Neural cell (in vitro differentiated cells): ENCODE results near the gene GMEB2.

ENCODE experiments used
- CTCF ChIP-seq: fragments of 450-650 bp; IDR thresholded peaks from 2 replicates; pipeline ENCODE4 v1.5.1; 2014; ENCODE audit warnings: antibody characterized with exemption, mild to moderate bottlenecking, moderate library complexity; ENCODE audit not compliant: poor library complexity, severe bottlenecking
- SMC3 ChIP-seq: fragments of 450-650 bp; conservative IDR thresholded peaks from 2 replicates; pipeline ENCODE4 v1.6.1; 2014; ENCODE audit warnings: antibody characterized with exemption, mild to moderate bottlenecking, moderate library complexity; ENCODE audit not compliant: poor library complexity
- TF ChIP-seq, protein P1 (sequence below): IDR thresholded peaks from 2 replicates; pipeline ENCODE4 v1.6.1; 2012; ENCODE audit warnings: borderline replicate concordance

DNA sequence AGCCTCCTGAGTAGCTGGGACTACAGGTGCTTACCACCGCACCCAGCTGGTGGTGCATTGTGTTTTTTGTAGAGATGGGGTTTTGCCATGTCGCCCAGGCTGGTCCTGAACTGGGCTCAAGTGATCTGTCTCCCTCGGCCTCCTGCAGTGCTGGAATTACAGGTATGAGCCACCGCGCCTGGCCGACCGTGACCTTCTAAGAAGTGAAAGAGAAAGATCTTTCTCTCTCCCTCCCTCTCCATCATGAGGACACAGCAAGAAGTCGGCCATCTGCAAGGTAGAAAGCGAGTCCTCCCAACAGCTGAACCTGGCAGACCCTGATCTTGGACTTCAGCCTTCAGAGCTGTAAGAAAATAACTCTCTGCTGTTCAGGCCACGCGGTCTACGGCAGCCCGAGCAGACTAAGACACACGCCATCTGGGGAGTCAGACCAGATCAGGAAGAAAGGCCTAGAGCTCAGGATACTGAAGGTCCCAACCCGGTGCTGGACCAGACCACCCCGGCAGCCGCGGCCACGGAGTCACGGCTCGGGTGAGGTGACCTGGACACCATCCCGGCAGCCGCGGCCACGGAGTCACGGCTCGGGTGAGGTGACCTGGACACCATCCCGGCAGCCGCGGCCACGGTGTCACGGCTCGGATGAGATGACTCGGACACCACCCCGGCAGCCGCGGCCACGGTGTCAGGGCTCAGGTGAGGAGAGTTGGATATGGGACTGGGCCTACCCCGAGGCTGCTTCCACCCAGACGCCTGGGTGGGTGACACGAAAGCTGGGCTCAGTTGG, 9.6 kb downstream of the GMEB2 start:
- TF ChIP-seq, protein P1, sequence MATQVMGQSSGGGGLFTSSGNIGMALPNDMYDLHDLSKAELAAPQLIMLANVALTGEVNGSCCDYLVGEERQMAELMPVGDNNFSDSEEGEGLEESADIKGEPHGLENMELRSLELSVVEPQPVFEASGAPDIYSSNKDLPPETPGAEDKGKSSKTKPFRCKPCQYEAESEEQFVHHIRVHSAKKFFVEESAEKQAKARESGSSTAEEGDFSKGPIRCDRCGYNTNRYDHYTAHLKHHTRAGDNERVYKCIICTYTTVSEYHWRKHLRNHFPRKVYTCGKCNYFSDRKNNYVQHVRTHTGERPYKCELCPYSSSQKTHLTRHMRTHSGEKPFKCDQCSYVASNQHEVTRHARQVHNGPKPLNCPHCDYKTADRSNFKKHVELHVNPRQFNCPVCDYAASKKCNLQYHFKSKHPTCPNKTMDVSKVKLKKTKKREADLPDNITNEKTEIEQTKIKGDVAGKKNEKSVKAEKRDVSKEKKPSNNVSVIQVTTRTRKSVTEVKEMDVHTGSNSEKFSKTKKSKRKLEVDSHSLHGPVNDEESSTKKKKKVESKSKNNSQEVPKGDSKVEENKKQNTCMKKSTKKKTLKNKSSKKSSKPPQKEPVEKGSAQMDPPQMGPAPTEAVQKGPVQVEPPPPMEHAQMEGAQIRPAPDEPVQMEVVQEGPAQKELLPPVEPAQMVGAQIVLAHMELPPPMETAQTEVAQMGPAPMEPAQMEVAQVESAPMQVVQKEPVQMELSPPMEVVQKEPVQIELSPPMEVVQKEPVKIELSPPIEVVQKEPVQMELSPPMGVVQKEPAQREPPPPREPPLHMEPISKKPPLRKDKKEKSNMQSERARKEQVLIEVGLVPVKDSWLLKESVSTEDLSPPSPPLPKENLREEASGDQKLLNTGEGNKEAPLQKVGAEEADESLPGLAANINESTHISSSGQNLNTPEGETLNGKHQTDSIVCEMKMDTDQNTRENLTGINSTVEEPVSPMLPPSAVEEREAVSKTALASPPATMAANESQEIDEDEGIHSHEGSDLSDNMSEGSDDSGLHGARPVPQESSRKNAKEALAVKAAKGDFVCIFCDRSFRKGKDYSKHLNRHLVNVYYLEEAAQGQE, result no peak
- TF ChIP-seq CTCF (no peak), SMC3 (no peak)
